ENCODE results near the gene MED12.

DNA sequence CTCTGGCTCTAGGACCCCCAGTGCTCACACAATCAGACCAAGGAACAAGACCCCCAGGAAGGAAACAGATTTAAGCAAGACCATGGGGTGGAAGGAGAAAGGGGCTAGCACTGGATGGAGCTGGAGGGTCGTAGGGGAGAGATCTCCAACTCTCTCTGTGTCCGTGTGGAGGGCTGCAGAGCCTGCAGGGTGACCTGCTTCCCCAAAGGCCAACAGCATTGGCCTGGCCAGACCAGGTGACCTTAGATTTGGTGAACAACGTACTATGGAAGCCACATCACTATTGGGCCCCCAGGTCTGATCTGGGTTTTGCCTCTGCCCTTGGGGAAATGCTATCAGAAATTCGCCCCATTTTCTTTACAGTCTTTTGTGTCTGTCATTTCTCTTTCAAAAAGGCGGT, 52.3 kb downstream of the MED12 start:
- TF ChIP-seq CTCF (IDR thresholded peaks at IDR 0.05), result no peak
- TF ChIP-seq EZH2 (IDR thresholded peaks at IDR 0.05), result no peak
